GM12891 (cell line): ENCODE data around the gene KLHL40.

Experiments
- PAX5 ChIP-seq: IDR thresholded peaks from 2 replicates; pipeline ENCODE4 v1.6.1; 2011; ENCODE audit warnings: low read length, moderate library complexity, mild to moderate bottlenecking; ENCODE audit not compliant: insufficient read depth, severe bottlenecking
- POLR2A ChIP-seq: IDR thresholded peaks from 2 replicates; pipeline ENCODE4 v1.6.1; 2011; ENCODE audit warnings: low read depth, low read length, control low read depth
- POLR2AphosphoS5 ChIP-seq: IDR thresholded peaks from 2 replicates; pipeline ENCODE4 v1.6.1; 2011; ENCODE audit warnings: low read depth, low read length, control low read depth
- POU2F2 ChIP-seq: IDR thresholded peaks from 2 replicates; pipeline ENCODE4 v1.6.1; 2011; ENCODE audit warnings: low read depth, mild to moderate bottlenecking, control low read depth, low read length, moderate library complexity
- SPI1 ChIP-seq: IDR thresholded peaks from 2 replicates; pipeline ENCODE4 v1.6.1; 2011; ENCODE audit warnings: low read depth, low read length, control low read depth
- TAF1 ChIP-seq: IDR thresholded peaks from 2 replicates; pipeline ENCODE4 v1.6.1; 2011; ENCODE audit warnings: low read depth, low read length, control low read depth

DNA sequence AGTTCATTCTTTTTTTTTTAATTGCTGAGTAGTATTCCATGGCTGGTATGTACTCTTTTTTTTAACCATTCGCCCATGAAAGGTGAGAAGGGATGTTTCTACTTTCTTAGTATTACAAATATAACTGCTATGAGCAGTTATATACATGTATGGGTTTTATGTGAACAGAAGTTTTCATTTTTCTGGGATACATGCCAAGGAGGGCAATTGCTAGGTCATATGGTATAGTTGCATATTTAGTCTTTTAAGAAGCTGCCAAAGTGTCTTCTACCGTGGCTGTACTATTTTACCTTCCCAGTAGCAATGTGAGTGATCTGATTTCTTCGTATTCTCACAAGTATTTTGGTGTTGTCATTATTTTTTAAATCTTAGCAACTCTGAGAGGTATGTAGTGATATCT lies 11.2 kb upstream of the KLHL40 start:
- TF ChIP-seq POLR2AphosphoS5: no peak
- no peak for TF ChIP-seq POLR2A
- TF ChIP-seq TAF1: no peak
- TF ChIP-seq SPI1: no peak
- no peak for TF ChIP-seq PAX5
- TF ChIP-seq POU2F2: no peak
